GM23338 (cell line): ENCODE results near the gene PRKD1. TPM values are rescaled to one million over a fixed set of nuclear protein-coding genes. Genes with fewer than 3 reads are reported as not detected.

ENCODE experiments used
- ATAC-seq: fragments of 200-7000 bp; cut with Tn5 transposase; 3 replicates; pipeline ENCODE4 v1.9.1; 2020
- DNase-seq: peaks from one replicate; pipeline ENCODE4 v3.0.0-alpha.2; 2015; ENCODE audit warnings: low spot score
- H2AFZ ChIP-seq: fragments of 200-600 bp; sonication (generic); 2 replicates; pipeline ENCODE4 v1.8.0; 2016; ENCODE audit warnings: antibody characterized with exemption, mild to moderate bottlenecking, moderate library complexity
- H3F3A ChIP-seq: fragments of 200-600 bp; sonication (generic); replicated peaks from 2 replicates; pipeline ENCODE4 v1.8.0; 2017; ENCODE audit warnings: antibody characterized with exemption, mixed run types, low read depth
- H3K27ac ChIP-seq: fragments of 200-600 bp; sonication (generic); 2 replicates; pipeline ENCODE4 v1.6.1; 2016; ENCODE audit warnings: low read depth
- H3K27me3 ChIP-seq: fragments of 200-600 bp; sonication (generic); 2 replicates; pipeline ENCODE4 v1.8.0; 2016; ENCODE audit warnings: mild to moderate bottlenecking, mixed run types, moderate library complexity; ENCODE audit not compliant: insufficient read depth
- H3K36me3 ChIP-seq: fragments of 200-600 bp; sonication (generic); 2 replicates; pipeline ENCODE4 v1.8.0; 2016; ENCODE audit warnings: mild to moderate bottlenecking; ENCODE audit not compliant: insufficient read depth
- H3K4me1 ChIP-seq: fragments of 200-600 bp; sonication (generic); 2 replicates; pipeline ENCODE4 v1.8.0; 2016; ENCODE audit warnings: mild to moderate bottlenecking, moderate library complexity; ENCODE audit not compliant: insufficient read depth
- H3K4me2 ChIP-seq: fragments of 200-600 bp; sonication (generic); 2 replicates; pipeline ENCODE4 v1.7.1; 2017; ENCODE audit warnings: mixed run types
- H3K4me3 ChIP-seq: fragments of 200-600 bp; sonication (generic); 2 replicates; pipeline ENCODE4 v1.6.1; 2016; ENCODE audit warnings: mixed run types
- H3K79me2 ChIP-seq: fragments of 200-600 bp; sonication (generic); replicated peaks from 2 replicates; pipeline ENCODE4 v1.8.0; 2017; ENCODE audit warnings: mild to moderate bottlenecking; ENCODE audit not compliant: insufficient read depth
- H3K9me2 ChIP-seq: fragments of 200-600 bp; sonication (generic); 2 replicates; pipeline ENCODE4 v1.8.0; 2017; ENCODE audit not compliant: insufficient read depth
- H4K20me1 ChIP-seq: fragments of 200-600 bp; sonication (generic); replicated peaks from 2 replicates; pipeline ENCODE4 v1.8.0; 2017; ENCODE audit warnings: mild to moderate bottlenecking; ENCODE audit not compliant: insufficient read depth
- H3K27ac Mint-ChIP-seq: 2 replicates; pipeline ENCODE4 v1.8.0; 2020; ENCODE audit warnings: inconsistent platforms, mild to moderate bottlenecking, moderate library complexity, mixed read lengths
- H3K27me3 Mint-ChIP-seq: 3 replicates; pipeline ENCODE4 v1.8.0; 2022; ENCODE audit warnings: low read depth, mild to moderate bottlenecking, moderate library complexity, mixed read lengths, inconsistent platforms; ENCODE audit not compliant: insufficient read depth, poor library complexity
- H3K36me3 Mint-ChIP-seq: 3 replicates; pipeline ENCODE4 v1.8.0; 2021; ENCODE audit warnings: low read depth, mild to moderate bottlenecking, inconsistent platforms, moderate library complexity, mixed read lengths
- H3K4me1 Mint-ChIP-seq: 3 replicates; pipeline ENCODE4 v1.8.0; 2020; ENCODE audit warnings: mild to moderate bottlenecking, inconsistent platforms, mixed read lengths
- H3K4me3 Mint-ChIP-seq: 3 replicates; pipeline ENCODE4 v1.8.0; 2021; ENCODE audit warnings: moderate library complexity, mild to moderate bottlenecking, inconsistent platforms, mixed read lengths
- H3K9me3 Mint-ChIP-seq: 3 replicates; pipeline ENCODE4 v1.8.0; 2020; ENCODE audit warnings: moderate library complexity, mild to moderate bottlenecking, inconsistent platforms, mixed read lengths
- CREB1 ChIP-seq: fragments of 250-450 bp; sonication (Bioruptor Pico); IDR thresholded peaks from 2 replicates; pipeline ENCODE4 v1.5.0; 2020; ENCODE audit warnings: low read depth, mild to moderate bottlenecking, moderate library complexity
- CTCF ChIP-seq, 2 experiments: fragments of 200-600 bp in 1 of 2; sonication (generic) in 1 of 2; conservative IDR thresholded peaks; 2 replicates each; pipeline versions ENCODE4 v1.5.1 to v1.6.1; 2016 to 2017; ENCODE audit warnings: antibody characterized with exemption in 2 of 2, low read depth in 2 of 2, mild to moderate bottlenecking in 2 of 2, moderate library complexity in 1 of 2
- ETS1 ChIP-seq: IDR thresholded peaks from 2 replicates; pipeline ENCODE4 v1.6.1; 2016; ENCODE audit warnings: antibody characterized with exemption
- EZH2 ChIP-seq: fragments of 200-600 bp; sonication (generic); IDR thresholded peaks from one replicate; pipeline ENCODE4 v1.8.0; 2017; ENCODE audit warnings: antibody characterized with exemption, mild to moderate bottlenecking, low read depth; ENCODE audit not compliant: unreplicated experiment
- EZH2phosphoT487 ChIP-seq: fragments of 200-600 bp; sonication (generic); IDR thresholded peaks from one replicate; pipeline ENCODE4 v1.8.1; 2018; ENCODE audit warnings: antibody characterized with exemption; ENCODE audit not compliant: unreplicated experiment
- JUNB ChIP-seq: IDR thresholded peaks from one replicate; pipeline ENCODE4 v1.6.1; 2016; ENCODE audit warnings: antibody characterized with exemption; ENCODE audit not compliant: unreplicated experiment
- NANOG ChIP-seq: IDR thresholded peaks from 2 replicates; pipeline ENCODE4 v1.6.1; 2016; ENCODE audit warnings: antibody characterized with exemption, borderline replicate concordance
- POLR2AphosphoS5 ChIP-seq: IDR thresholded peaks from 2 replicates; pipeline ENCODE4 v1.6.1; 2016; ENCODE audit warnings: antibody characterized with exemption, low read depth
- REST ChIP-seq: IDR thresholded peaks from one replicate; pipeline ENCODE4 v1.6.1; 2018; ENCODE audit warnings: antibody characterized with exemption; ENCODE audit not compliant: unreplicated experiment
- STAT1 ChIP-seq: IDR thresholded peaks from one replicate; pipeline ENCODE4 v1.6.1; 2016; ENCODE audit warnings: antibody characterized with exemption; ENCODE audit not compliant: unreplicated experiment
- ZNF114 ChIP-seq: fragments of 250-450 bp; sonication (Bioruptor Pico); IDR thresholded peaks from 2 replicates; pipeline ENCODE4 v1.5.0; 2020; ENCODE audit warnings: mild to moderate bottlenecking, moderate library complexity
- ZNF331 ChIP-seq: fragments of 250-450 bp; sonication (Bioruptor Pico); IDR thresholded peaks from 2 replicates; pipeline ENCODE4 v1.5.0; 2020; ENCODE audit warnings: low read depth, mild to moderate bottlenecking, moderate library complexity
- ZNF462 ChIP-seq: fragments of 250-450 bp; sonication (Bioruptor Pico); IDR thresholded peaks from 2 replicates; pipeline ENCODE4 v1.5.0; 2020; ENCODE audit warnings: mild to moderate bottlenecking, moderate library complexity
- polyA plus RNA-seq: library from polyadenylated mRNA; unstranded; fragments of >200 nt; fragmentation: Nextera tagmentation; extraction: Ambion mirVana; gene quantifications from 2 replicates; pipeline ENCODE4 v1.2.1, GENCODE V29; 2016
- total RNA-seq: library from RNA; depleted of rRNA; stranded (reverse); fragments of >200 nt; shearing (Covaris generic); gene quantifications from 2 replicates; pipeline ENCODE4 v1.2.3, GENCODE V29; 2014

The PRKD1 gene
- total and polyA plus RNA-seq, 2 experiments from 2014 or later: 3.1 to 9.7 TPM

GRCh38 chr14:29749829-29750228 lies 177.8 kb downstream of the PRKD1 start:
- no peaks in the 10 kb centered on the region for H3K36me3 ChIP-seq
- peaks cover 7% of the 10 kb centered on the region; the same call in 1 of the 2 replicates for H3K9me2 ChIP-seq
- no peak overlapping the region for H3K4me3 Mint-ChIP-seq
- H3K27me3 ChIP-seq: no peaks in the 10 kb centered on the region
- H3K9me3 Mint-ChIP-seq: no peaks in the 10 kb centered on the region
- H2AFZ ChIP-seq: no peak overlapping the region
- ATAC-seq: no peak
- H3K27ac Mint-ChIP-seq: no peak overlapping the region
- no peaks in the 10 kb centered on the region for H4K20me1 ChIP-seq
- no peaks in the 10 kb centered on the region for H3F3A ChIP-seq
- H3K4me3 ChIP-seq: no peak overlapping the region
- H3K27ac ChIP-seq: no peak overlapping the region
- no peaks in the 10 kb centered on the region for H3K79me2 ChIP-seq
- DNase-seq: no peak
- H3K4me1 ChIP-seq: 0 out of 2 replicates have a peak, but pooled peaks cover 7% of the 10 kb centered on the region
- TF ChIP-seq REST (no peak), JUNB (no peak), EZH2phosphoT487 (no peak), NANOG (no peak), ZNF331 (no peak), ZNF462 (no peak), POLR2AphosphoS5 (no peak), ZNF114 (no peak), CTCF (conservative IDR thresholded peaks at IDR 0.05; ENCODE audit: low read depth in 2 of 2) (no peak), CREB1 (CRISPR knock-in tag) (no peak), ETS1 (no peak), EZH2 (no peak), STAT1 (no peak)
- H3K27me3 Mint-ChIP-seq: no peaks in the 10 kb centered on the region
- H3K4me2 ChIP-seq: no peak overlapping the region
- H3K36me3 Mint-ChIP-seq: no peaks in the 10 kb centered on the region
- H3K4me1 Mint-ChIP-seq: peaks cover 7% of the 10 kb centered on the region; the same call in 2 of the 3 replicates
